ENCODE data around the gene WDR19. TPM values are rescaled to one million over a fixed set of nuclear protein-coding genes. Genes with fewer than 3 reads are reported as not detected.

WDR19 gene
- total and polyA plus RNA-seq, 2 of the 4 experiments (the other 2 are of a cell fraction) = 16.0 to 22.6 TPM

DNA sequence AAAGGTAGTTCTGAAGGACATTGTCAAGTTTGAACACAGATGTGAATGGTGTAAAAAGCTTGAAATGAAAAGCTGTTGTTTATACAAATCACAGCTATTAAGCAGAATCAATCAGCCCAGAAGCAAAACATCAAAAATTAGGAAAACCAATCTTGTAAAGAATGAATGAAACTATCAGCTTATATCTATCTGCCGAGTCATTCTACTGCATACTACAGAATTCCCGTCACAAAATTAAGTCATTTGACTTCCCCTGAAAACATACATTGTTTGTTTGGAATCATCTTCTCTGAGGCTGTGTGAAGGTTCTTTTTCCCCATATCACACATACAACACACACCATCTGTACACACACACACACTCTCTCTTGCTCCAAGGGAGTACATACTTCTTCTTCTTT is 103.5 kb downstream of the WDR19 start:
- no peak overlapping the region for H3K4me3 ChIP-seq (ENCODE audit: insufficient read depth, low read depth, low read length)
- H3K18ac ChIP-seq (ENCODE audit: low read depth, low read length) = no peak overlapping the region
- TF ChIP-seq RFX5 (IDR thresholded peaks at IDR 0.05; ENCODE audit: low read depth, low read length) = no peak
- TF ChIP-seq, protein P1, sequence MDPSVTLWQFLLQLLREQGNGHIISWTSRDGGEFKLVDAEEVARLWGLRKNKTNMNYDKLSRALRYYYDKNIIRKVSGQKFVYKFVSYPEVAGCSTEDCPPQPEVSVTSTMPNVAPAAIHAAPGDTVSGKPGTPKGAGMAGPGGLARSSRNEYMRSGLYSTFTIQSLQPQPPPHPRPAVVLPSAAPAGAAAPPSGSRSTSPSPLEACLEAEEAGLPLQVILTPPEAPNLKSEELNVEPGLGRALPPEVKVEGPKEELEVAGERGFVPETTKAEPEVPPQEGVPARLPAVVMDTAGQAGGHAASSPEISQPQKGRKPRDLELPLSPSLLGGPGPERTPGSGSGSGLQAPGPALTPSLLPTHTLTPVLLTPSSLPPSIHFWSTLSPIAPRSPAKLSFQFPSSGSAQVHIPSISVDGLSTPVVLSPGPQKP (IDR thresholded peaks at IDR 0.05; ENCODE audit: borderline replicate concordance, low read depth, low read length) = no peak
- peak; percentile 55 for TF ChIP-seq NFE2L2 (IDR thresholded peaks at IDR 0.05; ENCODE audit: low read depth, low read length)
- TF ChIP-seq, protein P2, sequence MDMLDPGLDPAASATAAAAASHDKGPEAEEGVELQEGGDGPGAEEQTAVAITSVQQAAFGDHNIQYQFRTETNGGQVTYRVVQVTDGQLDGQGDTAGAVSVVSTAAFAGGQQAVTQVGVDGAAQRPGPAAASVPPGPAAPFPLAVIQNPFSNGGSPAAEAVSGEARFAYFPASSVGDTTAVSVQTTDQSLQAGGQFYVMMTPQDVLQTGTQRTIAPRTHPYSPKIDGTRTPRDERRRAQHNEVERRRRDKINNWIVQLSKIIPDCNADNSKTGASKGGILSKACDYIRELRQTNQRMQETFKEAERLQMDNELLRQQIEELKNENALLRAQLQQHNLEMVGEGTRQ (IDR thresholded peaks at IDR 0.05; ENCODE audit: low read depth, low read length) = no peak
- TF ChIP-seq MAFK (IDR thresholded peaks at IDR 0.05; ENCODE audit: low read depth, low read length) = no peak
- no peak for TF ChIP-seq MAZ (IDR thresholded peaks at IDR 0.05; ENCODE audit: borderline replicate concordance, low read depth, low read length)
- TF ChIP-seq POLR2A (IDR thresholded peaks at IDR 0.05; ENCODE audit: low read depth, low read length) = no peak
- H3K4me1 ChIP-seq (ENCODE audit: control insufficient read depth, insufficient read depth, low read length) = 0 out of 2 replicates have a peak, but pooled peaks cover 3% of the 10 kb centered on the region
- DNase-seq (peak; percentile 11), ATAC-seq (ENCODE audit: low read depth) (0 out of 2 replicates have a peak, but pooled peaks have one; percentile 21)
- no peak overlapping the region for H2AK5ac ChIP-seq (ENCODE audit: low read depth, low read length)
- H3K9me1 ChIP-seq (ENCODE audit: insufficient read depth, low read length) = peaks cover 4% of the 10 kb centered on the region; the same call in 1 of the 2 replicates
- no peaks in the 10 kb centered on the region for H4K20me1 ChIP-seq (ENCODE audit: insufficient read depth, low read length)
- H4K8ac ChIP-seq (ENCODE audit: low read depth in 2 of 2, low read length in 2 of 2) = no peak overlapping the region
- BruUV-seq (replicated peaks) = no TSS peak
- H4K91ac ChIP-seq (ENCODE audit: insufficient read depth, low read depth, low read length) = no peak overlapping the region
- H3K56ac ChIP-seq (ENCODE audit: extremely low read depth, insufficient read depth, low read length) = no peak overlapping the region
- H3K14ac ChIP-seq (replicated peaks; ENCODE audit: low read depth, low read length) = no peak overlapping the region
- no peak overlapping the region for H2BK20ac ChIP-seq (ENCODE audit: low read depth, low read length)
- no peak overlapping the region for H3K4me2 ChIP-seq (ENCODE audit: low read depth, low read length)
- CTCF ChIA-PET = interaction anchor here (0.5 to 0.9 kb wide), 2 partner anchors 45 to 491 kb away, joined by 3 read pairs; no protein-coding TSS in a partner anchor
- no peak overlapping the region for H2AK9ac ChIP-seq (replicated peaks; ENCODE audit: low read depth, low read length, poor library complexity)
- WGBS, 2 experiments (ENCODE audit: extremely low coverage in 2 of 2, insufficient read length in 1 of 2) = no CpG with 5 or more reads among the region's 2 CpGs
- H3K9me3 ChIP-seq (ENCODE audit: control insufficient read depth, insufficient read depth, low read length) = no peaks in the 10 kb centered on the region
- no peak overlapping the region for H2BK120ac ChIP-seq (ENCODE audit: low read depth, low read length)
- no peak overlapping the region for H4K5ac ChIP-seq (ENCODE audit: low read depth, low read length)
- POLR2A ChIA-PET (ENCODE audit: unreplicated experiment) = no interaction called here
- no peak overlapping the region for H3K23ac ChIP-seq (ENCODE audit: low read depth, low read length)
- no peak overlapping the region for H3K9ac ChIP-seq (ENCODE audit: low read depth, low read length)
- no peak overlapping the region for H3K27ac ChIP-seq (ENCODE audit: insufficient read depth, low read length)
- no peak overlapping the region for H3K4ac ChIP-seq (ENCODE audit: low read depth, low read length)
- H2BK5ac ChIP-seq (ENCODE audit: low read depth, low read length, poor library complexity, severe bottlenecking) = peak overlapping the region; percentile 70
- no peaks in the 10 kb centered on the region for H3K27me3 ChIP-seq (ENCODE audit: control insufficient read depth, insufficient read depth, low read length)
- H3K79me1 ChIP-seq (ENCODE audit: low read depth in 1 of 2, low read length in 2 of 2) = no peaks in the 10 kb centered on the region
- dilution Hi-C loops (cut with HindIII; ENCODE audit: low sequenced_read_pairs, unreplicated experiment) = no loop called here
- H2BK15ac ChIP-seq (ENCODE audit: low read depth, low read length) = no peak overlapping the region
- no peak overlapping the region for H2AFZ ChIP-seq (replicated peaks; ENCODE audit: low read length, poor library complexity)
- intact Hi-C loops (cut with micrococcal nuclease) = no loop called here
- in situ Hi-C loops (cut with MboI; ENCODE audit: low sequenced_read_pairs) = no loop called here
- H3K36me3 ChIP-seq (ENCODE audit: control insufficient read depth, insufficient read depth, low read length) = peaks cover 16% of the 10 kb centered on the region

Measured in IMR-90 (cell line).